NT2/D1 (cell line): ENCODE results near the gene GNAQ.
A peak's percentile ranks its signal among the peaks of the same experiment; 100 is the strongest.

ENCODE experiments used
- DNase-seq: peaks from one replicate; pipeline ENCODE4 v3.0.0-alpha.2; 2011; ENCODE audit warnings: low read depth, low spot score
- H3K27me3 ChIP-seq: 2 replicates; pipeline ENCODE4 v1.6.0; 2011; ENCODE audit warnings: mild to moderate bottlenecking; ENCODE audit not compliant: insufficient read length, insufficient read depth
- H3K36me3 ChIP-seq: 2 replicates; pipeline ENCODE4 v1.6.1; 2011; ENCODE audit warnings: mild to moderate bottlenecking, low read length, mixed read lengths; ENCODE audit not compliant: insufficient read depth, insufficient read length
- H3K4me1 ChIP-seq: 2 replicates; pipeline ENCODE4 v1.5.1; 2011; ENCODE audit not compliant: insufficient read depth, insufficient read length
- H3K4me3 ChIP-seq: 2 replicates; pipeline ENCODE4 v1.5.1; 2011; ENCODE audit warnings: low read depth; ENCODE audit not compliant: insufficient read length
- H3K9ac ChIP-seq: 2 replicates; pipeline ENCODE4 v1.6.0; 2011; ENCODE audit warnings: low read depth; ENCODE audit not compliant: insufficient read length
- H3K9me3 ChIP-seq: 2 replicates; pipeline ENCODE4 v1.5.1; 2011; ENCODE audit warnings: mild to moderate bottlenecking, low read length; ENCODE audit not compliant: insufficient read depth
- SUZ12 ChIP-seq: IDR thresholded peaks from 2 replicates; pipeline ENCODE4 v1.6.1; 2011; ENCODE audit not compliant: insufficient read length, insufficient read depth; ENCODE audit errors: extremely low read depth
- YY1 ChIP-seq: IDR thresholded peaks from 2 replicates; pipeline ENCODE4 v1.6.1; 2011; ENCODE audit not compliant: insufficient read length, insufficient read depth
- ZNF274 ChIP-seq: IDR thresholded peaks from 2 replicates; pipeline ENCODE4 v1.6.1; 2011; ENCODE audit warnings: mild to moderate bottlenecking, low read depth, low read length

GNAQ gene

DNA sequence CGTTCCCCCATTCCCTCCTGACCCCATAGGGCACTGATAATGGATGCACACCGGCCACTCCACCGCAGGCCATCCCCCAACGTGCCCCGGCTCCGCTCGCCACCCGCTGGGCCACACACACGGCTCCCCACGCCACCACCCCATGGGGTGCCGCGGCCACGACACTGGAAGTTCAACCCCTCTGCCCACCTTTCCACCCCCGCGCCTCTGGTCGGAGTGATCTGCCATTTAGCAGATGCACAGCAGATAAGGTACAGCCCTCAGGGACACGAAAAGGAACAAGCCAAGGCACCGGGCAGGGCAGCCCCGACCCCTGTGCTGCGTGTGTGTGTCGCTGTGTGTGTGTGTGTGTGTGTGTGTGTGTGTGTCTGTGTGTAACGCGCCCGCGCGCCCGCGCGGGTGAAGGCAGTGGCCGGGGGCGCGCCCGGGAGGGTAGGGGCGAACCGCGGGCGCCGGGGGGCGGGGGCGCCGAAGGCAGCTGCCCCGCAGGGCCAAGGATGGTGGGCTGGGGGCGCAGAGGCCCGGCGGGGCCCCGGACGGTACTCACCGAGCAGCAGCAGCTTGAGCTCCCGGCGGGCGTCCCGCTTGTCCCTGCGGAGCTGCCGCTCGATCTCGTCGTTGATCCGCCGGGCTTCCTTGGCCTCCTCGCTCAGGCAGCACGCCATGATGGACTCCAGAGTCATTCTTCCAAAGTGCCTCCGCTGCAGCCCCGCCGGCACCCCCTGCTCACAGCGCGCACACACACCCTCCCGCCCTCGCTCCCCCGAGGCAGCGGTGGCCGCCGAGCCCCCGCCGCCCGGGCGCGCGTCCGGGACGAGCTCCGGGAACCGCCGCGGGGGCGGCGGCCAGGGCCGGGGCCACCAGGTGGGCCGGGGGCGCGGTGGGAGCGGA, 813 bp downstream of the GNAQ start:
- Histone ChIP-seq H3K9ac (peak overlapping the region; percentile 89), H3K9me3 (no peaks in the 10 kb centered on the region), H3K36me3 (no peaks in the 10 kb centered on the region), H3K4me1 (peaks cover 3% of the 10 kb centered on the region), H3K27me3 (no peaks in the 10 kb centered on the region), H3K4me3 (peak overlapping the region; percentile 90)
- no peak for TF ChIP-seq ZNF274
- TF ChIP-seq SUZ12: no peak
- TF ChIP-seq YY1: no peak
- peak; percentile 22 for DNase-seq

DNA sequence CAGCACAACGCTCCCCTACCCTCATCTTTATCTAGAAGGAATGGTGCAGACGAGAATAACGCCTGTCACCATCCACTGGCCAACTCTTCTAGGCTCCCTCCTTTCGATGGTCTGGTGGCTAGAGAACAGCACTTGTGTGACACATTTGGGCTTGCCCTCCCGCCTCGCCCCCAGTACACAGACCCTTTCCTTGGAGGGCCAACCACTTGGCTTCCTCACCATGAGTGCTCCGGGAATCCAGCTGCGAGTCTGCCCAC, 1.4 kb downstream of the GNAQ start:
- Histone ChIP-seq H3K9ac (peak overlapping the region; percentile 89), H3K9me3 (no peaks in the 10 kb centered on the region), H3K4me3 (peak overlapping the region; percentile 90), H3K27me3 (no peaks in the 10 kb centered on the region), H3K4me1 (peaks cover 2% of the 10 kb centered on the region), H3K36me3 (no peaks in the 10 kb centered on the region)
- DNase-seq: peak; percentile 8
- TF ChIP-seq YY1 (no peak), SUZ12 (no peak), ZNF274 (no peak)

DNA sequence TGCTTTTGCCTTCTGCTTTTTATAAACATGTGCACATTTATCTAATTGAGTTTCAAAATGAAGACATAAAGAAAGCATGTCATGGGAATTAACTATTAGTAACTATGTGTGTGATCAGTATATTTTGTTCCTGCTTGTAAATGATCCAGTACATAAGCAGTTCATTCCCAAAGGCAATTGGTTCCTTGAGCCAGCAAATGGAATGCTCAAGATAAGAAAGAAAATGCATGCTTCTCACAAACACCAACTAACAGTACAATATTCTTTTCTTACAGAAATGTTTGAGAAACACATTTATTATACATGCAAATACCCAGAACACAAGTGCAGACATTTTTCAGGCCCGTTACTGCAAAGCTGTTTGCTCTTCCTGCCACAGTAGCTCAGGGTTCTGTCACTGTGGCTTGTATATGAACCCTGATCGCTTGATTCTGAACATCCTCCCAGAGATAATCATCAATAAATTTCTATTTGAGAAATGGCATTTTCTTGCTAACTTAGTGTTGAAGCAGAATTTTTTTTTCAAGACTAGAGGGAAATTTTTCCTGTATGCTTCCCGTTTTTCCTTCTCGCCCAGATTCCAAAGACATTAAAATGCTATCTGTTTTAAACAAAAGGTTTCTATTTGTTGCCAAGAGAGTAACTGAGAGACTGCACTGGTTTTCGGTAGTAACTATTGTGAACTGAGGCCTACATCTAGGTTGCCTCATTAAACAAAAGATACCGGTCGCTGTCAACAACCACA, 1.9 kb downstream of the GNAQ start:
- no peaks in the 10 kb centered on the region for H3K36me3 ChIP-seq
- H3K4me1 ChIP-seq: no peaks in the 10 kb centered on the region
- H3K27me3 ChIP-seq: no peaks in the 10 kb centered on the region
- no peaks in the 10 kb centered on the region for H3K9me3 ChIP-seq
- DNase-seq: no peak
- H3K9ac ChIP-seq: peak overlapping the region; percentile 89
- no peak for TF ChIP-seq ZNF274
- no peak for TF ChIP-seq SUZ12
- no peak for TF ChIP-seq YY1
- H3K4me3 ChIP-seq: peak overlapping the region; percentile 90

DNA sequence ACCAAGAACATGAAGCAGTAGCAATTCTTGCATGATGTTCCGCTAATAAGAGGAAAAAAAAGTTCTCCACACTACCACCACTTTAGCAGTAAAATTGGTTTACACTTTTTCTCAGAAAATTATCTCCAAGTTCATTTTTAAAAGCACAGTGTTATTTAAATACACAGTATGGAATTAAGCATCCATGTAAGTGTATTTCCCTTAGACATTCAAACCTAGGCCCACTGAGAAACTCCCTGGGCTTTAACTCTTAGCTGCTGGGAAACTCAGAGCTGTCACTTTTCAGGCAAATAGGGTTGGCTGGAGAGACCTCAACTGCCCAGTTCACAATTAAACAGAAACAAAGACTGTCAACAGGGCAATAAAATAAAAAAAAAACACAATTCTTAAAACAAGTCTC, 2.7 kb downstream of the GNAQ start:
- H3K27me3 ChIP-seq: no peaks in the 10 kb centered on the region
- no peak overlapping the region for H3K9ac ChIP-seq
- no peaks in the 10 kb centered on the region for H3K4me1 ChIP-seq
- no peak for TF ChIP-seq SUZ12
- no peak for TF ChIP-seq YY1
- TF ChIP-seq ZNF274: no peak
- H3K4me3 ChIP-seq: no peak overlapping the region
- no peaks in the 10 kb centered on the region for H3K9me3 ChIP-seq
- peaks cover 3% of the 10 kb centered on the region for H3K36me3 ChIP-seq
- DNase-seq: no peak

DNA sequence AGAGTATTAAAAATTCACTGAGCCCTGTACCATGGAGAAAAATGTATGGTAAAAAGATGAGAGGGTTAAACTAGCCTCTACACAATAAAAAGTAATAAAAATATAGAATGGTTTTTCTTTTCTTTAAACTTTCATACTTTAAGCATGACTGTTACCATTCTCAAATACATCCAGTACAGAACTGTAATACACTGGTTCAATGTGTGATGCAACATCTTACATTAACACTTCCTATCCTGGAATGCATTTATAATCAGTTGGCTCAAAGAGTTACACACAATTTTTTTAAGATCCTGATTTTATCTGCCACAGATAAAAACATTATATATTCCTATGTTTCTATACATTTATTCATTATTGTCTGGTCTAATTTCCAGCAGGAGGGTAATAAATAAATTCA, 4.7 kb downstream of the GNAQ start:
- H3K9me3 ChIP-seq: no peaks in the 10 kb centered on the region
- H3K4me3 ChIP-seq: no peak overlapping the region
- H3K9ac ChIP-seq: no peak overlapping the region
- no peaks in the 10 kb centered on the region for H3K27me3 ChIP-seq
- no peaks in the 10 kb centered on the region for H3K4me1 ChIP-seq
- no peak for TF ChIP-seq ZNF274
- TF ChIP-seq SUZ12: no peak
- no peak for TF ChIP-seq YY1
- H3K36me3 ChIP-seq: peaks cover 3% of the 10 kb centered on the region
- no peak for DNase-seq

DNA sequence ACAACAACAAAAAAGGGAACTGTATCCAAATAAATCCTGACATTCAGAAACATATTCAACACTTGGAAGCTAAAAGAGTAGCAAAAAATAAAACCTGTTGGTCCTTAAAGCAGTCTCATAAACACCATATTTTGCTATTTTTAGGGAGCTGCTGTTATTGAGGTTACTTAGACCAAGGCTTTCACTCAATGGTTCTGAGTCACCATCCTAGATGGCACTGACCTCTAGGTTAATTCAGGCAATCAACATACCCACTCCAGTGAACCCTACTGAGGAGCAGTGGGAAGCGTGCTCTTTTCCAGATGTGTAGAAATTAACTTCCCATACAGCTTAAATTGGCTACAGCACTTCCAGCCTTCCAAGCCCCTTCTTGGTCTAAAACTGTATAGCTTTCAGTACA, 5.2 kb downstream of the GNAQ start:
- Histone ChIP-seq H3K27me3 (no peaks in the 10 kb centered on the region), H3K9ac (no peak overlapping the region), H3K4me3 (no peak overlapping the region), H3K9me3 (no peaks in the 10 kb centered on the region), H3K36me3 (peaks cover 3% of the 10 kb centered on the region), H3K4me1 (peaks cover 4% of the 10 kb centered on the region)
- DNase-seq: no peak
- TF ChIP-seq YY1: no peak
- TF ChIP-seq ZNF274: no peak
- no peak for TF ChIP-seq SUZ12

DNA sequence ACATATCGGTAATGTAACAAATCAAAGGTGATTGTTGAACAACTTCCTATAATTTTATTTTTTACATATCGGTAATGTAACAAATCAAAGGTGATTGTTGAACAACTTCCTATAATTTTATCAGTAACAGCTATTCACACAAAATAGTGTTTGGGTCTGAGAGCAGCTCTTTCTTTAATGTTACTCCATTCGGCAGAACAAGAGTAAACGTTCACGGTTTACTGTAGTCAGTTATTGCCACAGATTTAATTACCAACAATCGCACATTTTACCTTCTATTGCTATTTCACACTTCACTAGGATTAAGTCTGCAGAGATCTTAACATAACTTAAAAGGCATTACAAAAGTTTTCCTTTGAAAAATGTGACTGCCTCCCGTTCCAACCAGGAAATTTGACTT, 6.4 kb downstream of the GNAQ start:
- no peak overlapping the region for H3K4me3 ChIP-seq
- no peaks in the 10 kb centered on the region for H3K9me3 ChIP-seq
- peaks cover 9% of the 10 kb centered on the region for H3K36me3 ChIP-seq
- H3K4me1 ChIP-seq: peaks cover 4% of the 10 kb centered on the region
- no peak overlapping the region for H3K9ac ChIP-seq
- no peaks in the 10 kb centered on the region for H3K27me3 ChIP-seq
- no peak for DNase-seq
- TF ChIP-seq SUZ12 (no peak), ZNF274 (no peak), YY1 (no peak)
